Measurements from ENCODE around the gene PROX1. TPM values are rescaled to one million over a fixed set of nuclear protein-coding genes. Genes with fewer than 3 reads are reported as not detected.
A peak's percentile ranks its signal among the peaks of the same experiment; 100 is the strongest.

PROX1 gene
- total RNA-seq, 4 donors from 2014 or later = 1.9 to 3.2 (median 2.5) TPM

DNA sequence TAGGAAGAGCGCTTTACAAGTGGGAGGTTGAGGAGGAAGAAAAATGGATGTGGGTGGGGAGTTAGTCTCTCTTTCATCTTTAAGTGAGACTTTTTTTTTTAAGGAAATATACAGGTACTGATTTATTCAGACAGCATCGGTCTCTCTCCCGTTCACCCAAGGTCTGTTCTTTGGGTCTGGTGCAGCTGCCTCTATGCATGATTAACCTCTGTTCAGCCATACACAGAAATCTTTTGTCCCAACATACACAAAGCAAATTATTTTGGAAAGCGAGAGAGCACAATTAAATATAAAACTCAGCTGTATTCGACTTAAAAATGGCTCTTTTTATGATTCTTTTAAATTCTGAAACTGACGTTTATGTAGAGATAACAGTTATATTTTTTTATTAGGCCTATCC lies 11.0 kb downstream of the PROX1 start:
- TF ChIP-seq EP300 (IDR thresholded peaks at IDR 0.05) (no peak), POLR2AphosphoS5 (IDR thresholded peaks at IDR 0.05) (no peak), POLR2A (IDR thresholded peaks at IDR 0.05) (no peak)
- TF ChIP-seq, protein P1, sequence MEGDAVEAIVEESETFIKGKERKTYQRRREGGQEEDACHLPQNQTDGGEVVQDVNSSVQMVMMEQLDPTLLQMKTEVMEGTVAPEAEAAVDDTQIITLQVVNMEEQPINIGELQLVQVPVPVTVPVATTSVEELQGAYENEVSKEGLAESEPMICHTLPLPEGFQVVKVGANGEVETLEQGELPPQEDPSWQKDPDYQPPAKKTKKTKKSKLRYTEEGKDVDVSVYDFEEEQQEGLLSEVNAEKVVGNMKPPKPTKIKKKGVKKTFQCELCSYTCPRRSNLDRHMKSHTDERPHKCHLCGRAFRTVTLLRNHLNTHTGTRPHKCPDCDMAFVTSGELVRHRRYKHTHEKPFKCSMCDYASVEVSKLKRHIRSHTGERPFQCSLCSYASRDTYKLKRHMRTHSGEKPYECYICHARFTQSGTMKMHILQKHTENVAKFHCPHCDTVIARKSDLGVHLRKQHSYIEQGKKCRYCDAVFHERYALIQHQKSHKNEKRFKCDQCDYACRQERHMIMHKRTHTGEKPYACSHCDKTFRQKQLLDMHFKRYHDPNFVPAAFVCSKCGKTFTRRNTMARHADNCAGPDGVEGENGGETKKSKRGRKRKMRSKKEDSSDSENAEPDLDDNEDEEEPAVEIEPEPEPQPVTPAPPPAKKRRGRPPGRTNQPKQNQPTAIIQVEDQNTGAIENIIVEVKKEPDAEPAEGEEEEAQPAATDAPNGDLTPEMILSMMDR (IDR thresholded peaks at IDR 0.05) = no peak
- no peak for ATAC-seq
- Histone ChIP-seq H3K4me1 (no peaks in the 10 kb centered on the region), H3K36me3 (no peaks in the 10 kb centered on the region), H3K9me3 (no peaks in the 10 kb centered on the region), H3K4me3 (no peak overlapping the region), H3K27ac (no peak overlapping the region), H3K27me3 (peaks cover 30% of the 10 kb centered on the region)
- WGBS, 2 donors (ENCODE audit: low coverage in 1 of 2) = 66 to 71% methylated on average over 6 of the region's 6 CpGs

DNA sequence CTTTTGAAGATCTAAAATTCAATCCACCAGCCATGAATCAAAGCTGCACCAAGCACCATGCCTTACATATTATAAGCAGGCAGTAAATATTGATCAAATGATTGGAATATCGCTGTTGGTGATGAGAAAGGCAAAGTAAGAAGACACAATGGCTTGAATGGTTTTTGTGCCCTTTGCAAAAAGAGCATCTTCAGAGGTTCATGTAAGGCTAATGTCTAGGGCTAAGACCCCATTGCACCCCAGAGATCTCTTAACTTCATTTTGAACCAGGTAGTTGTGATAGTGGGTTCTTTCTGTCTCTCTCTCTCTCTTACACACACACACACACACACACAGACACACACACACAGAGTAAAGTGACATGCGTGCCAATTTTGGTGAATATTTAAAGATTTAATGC lies 12.0 kb downstream of the PROX1 start:
- Histone ChIP-seq H3K27ac (no peak overlapping the region), H3K27me3 (peaks cover 23% of the 10 kb centered on the region), H3K9me3 (no peaks in the 10 kb centered on the region), H3K36me3 (no peaks in the 10 kb centered on the region), H3K4me3 (no peak overlapping the region), H3K4me1 (no peaks in the 10 kb centered on the region)
- TF ChIP-seq, protein P1 (IDR thresholded peaks at IDR 0.05) = no peak
- TF ChIP-seq EP300 (IDR thresholded peaks at IDR 0.05) (no peak), POLR2AphosphoS5 (IDR thresholded peaks at IDR 0.05) (no peak), POLR2A (IDR thresholded peaks at IDR 0.05) (no peak)
- ATAC-seq = no peak
- WGBS, 2 donors (ENCODE audit: low coverage in 1 of 2) = 90 to 98% methylated on average over 2 of the region's 2 CpGs

DNA sequence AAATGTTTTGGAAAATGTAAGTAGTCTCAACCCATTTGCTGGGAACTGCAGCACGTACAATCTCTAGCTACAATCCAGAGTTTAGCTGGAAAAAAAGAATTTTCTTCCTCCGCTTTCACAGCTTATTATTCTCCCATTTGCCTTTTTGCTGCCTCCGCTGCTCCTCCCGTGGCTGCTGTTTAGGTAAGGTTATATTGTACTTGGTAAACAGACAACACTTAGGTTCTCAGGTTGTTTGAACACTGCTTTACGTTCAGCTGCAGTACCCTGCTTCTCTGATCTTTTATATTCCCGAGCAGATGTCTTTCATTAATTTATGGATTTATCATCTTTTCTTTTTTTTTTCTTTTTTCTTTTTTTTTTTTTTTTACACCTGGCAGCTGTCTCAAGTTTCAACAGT lies 14.3 kb downstream of the PROX1 start:
- no peak for ATAC-seq
- Histone ChIP-seq H3K27ac (no peak overlapping the region), H3K27me3 (peaks cover 9% of the 10 kb centered on the region), H3K9me3 (no peaks in the 10 kb centered on the region), H3K4me3 (no peak overlapping the region), H3K4me1 (no peaks in the 10 kb centered on the region), H3K36me3 (no peaks in the 10 kb centered on the region)
- TF ChIP-seq POLR2A (IDR thresholded peaks at IDR 0.05) (no peak), EP300 (IDR thresholded peaks at IDR 0.05) (no peak), POLR2AphosphoS5 (IDR thresholded peaks at IDR 0.05) (no peak)
- TF ChIP-seq, protein P1 (IDR thresholded peaks at IDR 0.05) = no peak
- 28 to 50% methylated on average over 2 to 6 of the region's 6 CpGs for WGBS, 2 donors (ENCODE audit: low coverage in 1 of 2)

DNA sequence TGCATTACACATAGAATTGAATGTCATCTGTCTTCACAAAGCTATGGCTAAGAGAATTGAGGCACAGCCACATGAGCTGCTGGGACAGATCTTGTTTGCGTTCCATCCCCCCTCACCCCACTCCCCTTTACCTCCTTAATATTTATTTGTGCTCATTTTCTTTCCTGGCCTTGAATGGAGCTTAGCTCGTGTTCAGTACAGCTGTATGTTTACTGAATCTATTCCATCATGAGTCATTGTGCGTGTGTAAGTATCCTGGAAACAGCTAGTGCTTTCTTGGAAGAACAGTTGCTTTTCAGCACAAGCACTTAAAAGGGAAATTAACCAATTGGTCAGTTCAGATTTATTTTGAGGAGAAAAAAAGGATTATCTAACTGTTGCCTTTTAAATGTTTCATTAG lies 14.7 kb downstream of the PROX1 start:
- 0 to 12% methylated on average over 3 of the region's 3 CpGs for WGBS, 2 donors (ENCODE audit: low coverage in 1 of 2)
- ATAC-seq = no peak
- no peak overlapping the region for H3K27ac ChIP-seq
- no peak overlapping the region for H3K4me3 ChIP-seq
- no peaks in the 10 kb centered on the region for H3K9me3 ChIP-seq
- no peaks in the 10 kb centered on the region for H3K36me3 ChIP-seq
- H3K4me1 ChIP-seq = no peaks in the 10 kb centered on the region
- TF ChIP-seq, protein P1 (IDR thresholded peaks at IDR 0.05) = no peak
- TF ChIP-seq POLR2AphosphoS5 (IDR thresholded peaks at IDR 0.05) = peak; percentile 29
- H3K27me3 ChIP-seq = peaks cover 5% of the 10 kb centered on the region

DNA sequence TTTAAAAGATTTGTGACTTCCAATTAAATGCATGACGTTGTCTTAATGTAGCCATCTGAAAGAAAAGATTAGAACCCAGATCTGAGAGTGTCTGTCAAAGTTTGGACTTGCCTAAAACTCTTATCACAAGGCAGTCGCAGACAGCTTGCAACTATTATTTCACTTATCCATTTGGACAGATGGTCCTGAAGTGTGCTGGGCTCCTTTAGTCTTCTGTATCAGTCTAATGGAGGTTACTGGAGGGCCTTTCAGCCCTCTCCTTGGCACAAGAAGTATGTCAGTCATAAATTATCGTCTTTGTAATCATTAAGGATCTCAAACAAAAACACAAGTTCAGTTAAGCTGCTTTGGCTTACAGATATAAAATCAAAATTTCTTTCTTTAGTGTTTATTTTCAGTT lies 15.5 kb downstream of the PROX1 start:
- no peaks in the 10 kb centered on the region for H3K9me3 ChIP-seq
- no peak overlapping the region for H3K27ac ChIP-seq
- H3K36me3 ChIP-seq = no peaks in the 10 kb centered on the region
- H3K4me1 ChIP-seq = no peaks in the 10 kb centered on the region
- H3K27me3 ChIP-seq = peaks cover 3% of the 10 kb centered on the region
- TF ChIP-seq POLR2A (IDR thresholded peaks at IDR 0.05) = no peak
- no peak for TF ChIP-seq EP300 (IDR thresholded peaks at IDR 0.05)
- TF ChIP-seq POLR2AphosphoS5 (IDR thresholded peaks at IDR 0.05) = no peak
- TF ChIP-seq, protein P1 (IDR thresholded peaks at IDR 0.05) = no peak
- 47 to 78% methylated on average over 3 of the region's 3 CpGs for WGBS, 2 donors (ENCODE audit: low coverage in 1 of 2)
- ATAC-seq = no peak
- no peak overlapping the region for H3K4me3 ChIP-seq
